NCI-H345 (cell line): Measurements from ENCODE around the gene PTPRN2.
"Not testable (repeated sequence)": the region's sequence is repeated elsewhere in the genome, so short reads cannot be mapped to it uniquely, and the experiment has no call there.

Source experiments
- DNase-seq: peaks from one replicate; lab custom pipeline; 2025; lab: John Stamatoyannopoulos, UW

PTPRN2 gene

GRCh38 chr7:158264881-158265742 is 322.5 kb downstream of the PTPRN2 start:
- no peak for DNase-seq

GRCh38 chr7:158263964-158264748 is 323.5 kb downstream of the PTPRN2 start:
- DNase-seq: no peak

GRCh38 chr7:158263110-158263963 is 324.3 kb downstream of the PTPRN2 start:
- DNase-seq: no peak

DNA sequence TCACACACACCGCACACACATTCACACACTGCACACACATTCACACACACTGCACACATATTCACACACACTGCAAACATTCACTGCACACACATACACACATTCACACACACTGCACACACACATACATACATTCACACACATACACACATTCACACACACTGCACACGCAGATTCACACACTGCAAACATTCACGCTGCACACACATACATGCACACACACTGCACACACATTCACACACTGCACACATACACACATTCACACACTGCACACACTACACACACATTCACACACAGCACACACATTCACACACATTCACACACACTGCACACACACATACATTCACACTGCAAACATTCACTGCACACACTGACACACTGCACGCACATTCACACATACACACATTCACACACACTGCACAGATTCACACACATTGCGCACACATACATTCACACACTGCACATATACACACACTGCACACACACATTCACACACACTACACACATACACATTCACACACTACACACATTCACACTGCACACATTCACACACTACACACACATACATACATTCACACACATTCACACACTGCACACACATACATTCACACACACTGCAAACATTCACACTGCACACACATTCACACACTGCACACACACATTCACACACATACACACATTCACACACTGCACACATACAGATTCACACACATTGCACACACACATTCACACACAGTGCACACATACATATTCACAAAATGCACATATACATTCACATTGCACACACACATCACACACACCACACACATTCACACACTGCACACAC is 325.1 kb downstream of the PTPRN2 start:
- no peak for DNase-seq

DNA sequence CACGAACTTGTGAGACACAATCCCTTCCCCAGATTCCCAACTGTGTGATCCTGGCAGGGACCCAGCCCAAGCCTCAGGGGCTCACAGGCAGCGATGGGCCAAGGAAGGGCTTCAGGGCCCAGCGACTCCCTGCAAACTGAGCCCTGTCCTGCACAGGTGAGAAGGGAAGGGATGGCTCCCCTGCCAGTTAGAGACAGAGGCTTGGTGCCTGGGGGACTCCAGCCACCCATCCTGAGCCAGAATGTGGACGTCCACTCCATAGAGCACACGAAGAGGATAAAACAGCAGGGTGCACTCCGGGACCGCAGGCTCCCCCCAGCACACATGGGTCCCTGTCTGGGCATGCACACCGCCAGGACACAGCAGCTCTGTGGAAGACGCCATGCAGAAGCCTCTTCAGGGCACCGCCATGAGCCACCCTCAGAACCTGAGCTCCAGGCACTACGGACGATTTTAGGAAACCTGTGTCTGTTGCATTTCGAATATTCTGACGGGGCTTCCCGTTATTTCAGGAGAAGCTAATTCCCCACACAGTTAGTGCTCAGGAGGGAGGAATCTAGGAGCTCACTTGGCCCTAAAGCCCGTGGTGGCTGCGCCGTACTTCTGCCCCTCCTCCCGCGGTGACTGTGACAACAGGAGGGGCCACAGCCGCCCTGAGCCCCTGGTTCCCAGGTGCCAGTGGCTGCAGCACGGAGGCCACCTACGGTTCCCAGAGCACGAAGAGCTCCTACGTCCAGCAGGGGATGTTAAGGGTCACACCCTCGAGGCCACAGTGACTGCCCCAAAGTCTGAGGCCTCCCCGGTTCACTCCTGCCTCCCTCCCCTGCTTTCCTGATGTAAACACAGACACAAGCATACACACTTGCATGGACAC is 326.0 kb downstream of the PTPRN2 start:
- no peak for DNase-seq

GRCh38 chr7:158260567-158261361 is 326.9 kb downstream of the PTPRN2 start:
- DNase-seq: no peak

- DNase-seq: no peak
These were observed 327.8 kb downstream of the PTPRN2 start for GRCh38 chr7:158259671-158260418.

DNA sequence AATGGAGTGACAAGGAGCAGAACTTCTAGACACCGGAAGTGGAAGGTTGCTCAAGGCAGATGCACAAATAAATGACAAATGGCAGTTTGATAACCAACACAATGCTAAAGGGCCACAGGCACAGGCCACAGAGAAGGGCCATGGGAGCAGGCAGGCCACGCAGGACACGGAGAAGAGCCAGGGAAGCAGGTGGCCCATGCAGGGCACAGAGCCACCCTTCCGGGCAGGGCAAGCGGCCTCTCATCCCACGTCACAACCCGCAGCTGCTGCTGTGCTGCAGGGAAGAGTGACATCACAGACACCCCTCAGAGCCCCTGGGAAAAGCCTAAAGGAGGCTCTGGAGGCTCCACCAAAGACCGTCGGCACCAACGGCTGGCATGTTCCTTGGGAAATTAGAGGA is 328.5 kb downstream of the PTPRN2 start:
- no peak for DNase-seq

- DNase-seq: no peak
These were observed 329.1 kb downstream of the PTPRN2 start for GRCh38 chr7:158258411-158259130.

GRCh38 chr7:158257516-158258410 is 329.9 kb downstream of the PTPRN2 start:
- no peak for DNase-seq

DNA sequence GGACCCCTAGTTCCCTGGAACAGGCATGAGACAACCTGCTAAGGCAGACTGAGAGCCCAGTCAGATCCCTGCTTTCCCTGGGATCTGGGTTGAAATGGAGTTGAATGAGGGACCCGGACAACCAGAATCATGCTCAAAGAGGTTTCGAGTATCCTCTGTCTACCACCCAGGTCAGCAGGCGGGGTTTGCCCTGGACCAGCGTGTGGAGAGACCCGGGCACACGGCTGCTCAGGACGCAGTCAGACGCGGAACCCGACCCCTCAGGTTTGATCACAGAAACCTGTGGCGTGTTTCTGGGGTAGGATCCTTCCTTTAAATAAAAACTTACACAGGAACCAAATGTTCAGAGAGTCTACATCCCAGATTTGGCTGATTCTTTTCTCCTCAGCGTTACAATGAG is 330.6 kb downstream of the PTPRN2 start:
- DNase-seq: no peak

- DNase-seq: no peak
These were observed 331.4 kb downstream of the PTPRN2 start for GRCh38 chr7:158256091-158256816.

DNA sequence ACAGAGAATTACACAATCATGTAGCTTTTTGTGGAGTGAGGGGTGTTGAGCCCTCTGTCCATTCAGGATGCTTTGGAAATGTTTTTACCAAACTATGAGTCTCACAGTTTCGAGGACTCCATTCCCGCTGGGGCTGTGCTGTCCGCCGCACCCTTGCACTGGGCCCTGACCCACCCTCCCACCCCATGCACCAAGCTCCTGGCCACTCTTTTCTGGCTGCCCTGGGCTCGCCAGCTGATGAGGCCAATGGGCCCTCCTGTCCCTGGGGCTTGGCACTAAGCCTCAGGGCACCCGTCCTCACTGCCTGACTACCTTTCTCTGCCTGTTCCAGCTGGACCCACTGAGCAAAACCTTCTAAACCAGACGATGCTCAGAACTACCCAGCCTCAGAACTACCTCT is 332.1 kb downstream of the PTPRN2 start:
- no peak for DNase-seq

- DNase-seq: no peak
These were observed 332.5 kb downstream of the PTPRN2 start for GRCh38 chr7:158255156-158255555.

DNA sequence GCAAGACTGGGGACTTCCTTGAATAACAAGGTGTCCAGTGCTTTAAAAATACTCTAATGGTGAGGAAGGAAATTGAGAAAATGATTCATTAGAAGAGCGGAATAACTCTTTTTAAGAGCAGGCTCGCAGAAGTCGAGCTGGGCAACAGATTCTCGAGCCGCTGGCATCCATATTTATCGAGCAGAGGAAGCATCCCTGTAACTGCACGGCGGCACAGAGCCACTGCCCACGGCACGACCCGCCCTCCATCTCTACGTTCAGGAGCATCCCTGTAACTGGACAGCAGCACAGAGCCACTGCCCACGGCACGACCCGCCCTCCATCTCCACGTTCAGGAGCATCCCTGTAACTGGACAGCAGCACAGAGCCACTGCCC is 334.0 kb downstream of the PTPRN2 start:
- DNase-seq: not testable (repeated sequence)
